Activated CD8-positive, alpha-beta memory T cell treated with anti-CD3 and anti-CD28 coated beads for 48 hours (primary cell): ENCODE results near the gene MMP24OS.

Experiments used
- DNase-seq, 3 experiments: peaks; one replicate each; pipeline ENCODE4 v3.0.0-alpha.2; 2020; ENCODE audit warnings: low read depth in 2 of 3, low spot score in 2 of 3

Gene MMP24OS

GRCh38 chr20:35291654-35292503 is 14.0 kb upstream of the MMP24OS start, which contains the start of gene FAM83C:
Gene FAM83C (minus strand): TSS chr20:35292425. CDS start chr20:35292304, 121 bp downstream.
- DNase-seq = no peak

GRCh38 chr20:35290887-35291417 is 13.0 kb upstream of the MMP24OS start:
- no peak for DNase-seq

GRCh38 chr20:35290186-35290886 is 12.4 kb upstream of the MMP24OS start:
- no peak for DNase-seq

GRCh38 chr20:35288325-35289060 is 10.6 kb upstream of the MMP24OS start:
- no peak for DNase-seq

GRCh38 chr20:35287509-35288324 is 9.8 kb upstream of the MMP24OS start:
- DNase-seq = no peak

GRCh38 chr20:35286899-35287508 is 9.1 kb upstream of the MMP24OS start:
- DNase-seq = no peak

- no peak for DNase-seq
Observed at GRCh38 chr20:35286077-35286898, 8.4 kb upstream of the MMP24OS start.

GRCh38 chr20:35285806-35286076 is 7.8 kb upstream of the MMP24OS start:
- DNase-seq = no peak

GRCh38 chr20:35284992-35285805 is 7.3 kb upstream of the MMP24OS start:
- no peak for DNase-seq

- DNase-seq = peak; percentile 61 to 66 (median 62)
Observed at GRCh38 chr20:35284267-35284991, 6.5 kb upstream of the MMP24OS start, which contains the start of gene EIF6. Gene EIF6 (minus strand): TSS chr20:35284772. CDS start chr20:35284487, 285 bp downstream.

- no peak for DNase-seq
Observed at GRCh38 chr20:35283441-35284266, 5.7 kb upstream of the MMP24OS start.

GRCh38 chr20:35281506-35282101 is 3.7 kb upstream of the MMP24OS start:
- DNase-seq = no peak

GRCh38 chr20:35280523-35280922 is 2.6 kb upstream of the MMP24OS start:
- DNase-seq = no peak

- no peak for DNase-seq
Observed at GRCh38 chr20:35279533-35280174, 1.7 kb upstream of the MMP24OS start.

- DNase-seq = no peak
Observed at GRCh38 chr20:35279040-35279439, 1.1 kb upstream of the MMP24OS start.

GRCh38 chr20:35277127-35277526 is 795 bp downstream of the MMP24OS start:
- DNase-seq = no peak
